ENCODE data around the gene SLC6A11.

The SLC6A11 gene

GRCh38 chr3:10925436-10926255 is 109.6 kb downstream of the SLC6A11 start:
- H3K4me3 ChIP-seq (ENCODE audit: low read depth, low read length, poor library complexity, severe bottlenecking) = no peak overlapping the region
- no peak overlapping the region for H3K27ac ChIP-seq (ENCODE audit: low read depth, low read length, poor library complexity, severe bottlenecking)
- no peaks in the 10 kb centered on the region for H3K27me3 ChIP-seq (ENCODE audit: insufficient read depth, low read length)
- H3F3A ChIP-seq (ENCODE audit: insufficient read depth, low read length) = no peaks in the 10 kb centered on the region
- no peaks in the 10 kb centered on the region for H3K9me2 ChIP-seq (ENCODE audit: low read depth, low read length)
- H2AFZ ChIP-seq (ENCODE audit: low read length) = no peak overlapping the region
- no peak overlapping the region for H3K4me2 ChIP-seq (ENCODE audit: low read length)
- no peak for TF ChIP-seq EZH2 (IDR thresholded peaks at IDR 0.05; ENCODE audit: borderline replicate concordance, low read length)
- TF ChIP-seq, protein P1, sequence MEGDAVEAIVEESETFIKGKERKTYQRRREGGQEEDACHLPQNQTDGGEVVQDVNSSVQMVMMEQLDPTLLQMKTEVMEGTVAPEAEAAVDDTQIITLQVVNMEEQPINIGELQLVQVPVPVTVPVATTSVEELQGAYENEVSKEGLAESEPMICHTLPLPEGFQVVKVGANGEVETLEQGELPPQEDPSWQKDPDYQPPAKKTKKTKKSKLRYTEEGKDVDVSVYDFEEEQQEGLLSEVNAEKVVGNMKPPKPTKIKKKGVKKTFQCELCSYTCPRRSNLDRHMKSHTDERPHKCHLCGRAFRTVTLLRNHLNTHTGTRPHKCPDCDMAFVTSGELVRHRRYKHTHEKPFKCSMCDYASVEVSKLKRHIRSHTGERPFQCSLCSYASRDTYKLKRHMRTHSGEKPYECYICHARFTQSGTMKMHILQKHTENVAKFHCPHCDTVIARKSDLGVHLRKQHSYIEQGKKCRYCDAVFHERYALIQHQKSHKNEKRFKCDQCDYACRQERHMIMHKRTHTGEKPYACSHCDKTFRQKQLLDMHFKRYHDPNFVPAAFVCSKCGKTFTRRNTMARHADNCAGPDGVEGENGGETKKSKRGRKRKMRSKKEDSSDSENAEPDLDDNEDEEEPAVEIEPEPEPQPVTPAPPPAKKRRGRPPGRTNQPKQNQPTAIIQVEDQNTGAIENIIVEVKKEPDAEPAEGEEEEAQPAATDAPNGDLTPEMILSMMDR (IDR thresholded peaks at IDR 0.05; ENCODE audit: low read length) = no peak
- H3K9me3 ChIP-seq (ENCODE audit: low read length) = no peaks in the 10 kb centered on the region
- H4K20me1 ChIP-seq (ENCODE audit: insufficient read depth, low read length) = no peaks in the 10 kb centered on the region
- H3K36me3 ChIP-seq (ENCODE audit: insufficient read depth, low read length) = no peaks in the 10 kb centered on the region
- H3K9ac ChIP-seq (ENCODE audit: low read length) = no peak overlapping the region
- no peaks in the 10 kb centered on the region for H3K79me2 ChIP-seq (ENCODE audit: insufficient read depth, low read length)
- H3K4me1 ChIP-seq (ENCODE audit: insufficient read depth, low read length, severe bottlenecking) = no peaks in the 10 kb centered on the region

- Histone ChIP-seq H3F3A (ENCODE audit: insufficient read depth, low read length) (no peaks in the 10 kb centered on the region), H3K27me3 (ENCODE audit: insufficient read depth, low read length) (no peaks in the 10 kb centered on the region), H3K27ac (ENCODE audit: low read depth, low read length, poor library complexity, severe bottlenecking) (no peak overlapping the region), H2AFZ (ENCODE audit: low read length) (no peak overlapping the region), H3K79me2 (ENCODE audit: insufficient read depth, low read length) (no peaks in the 10 kb centered on the region), H3K36me3 (ENCODE audit: insufficient read depth, low read length) (no peaks in the 10 kb centered on the region), H3K9ac (ENCODE audit: low read length) (no peak overlapping the region), H3K9me3 (ENCODE audit: low read length) (no peaks in the 10 kb centered on the region), H4K20me1 (ENCODE audit: insufficient read depth, low read length) (no peaks in the 10 kb centered on the region), H3K4me2 (ENCODE audit: low read length) (no peak overlapping the region), H3K4me3 (ENCODE audit: low read depth, low read length, poor library complexity, severe bottlenecking) (no peak overlapping the region), H3K9me2 (ENCODE audit: low read depth, low read length) (no peaks in the 10 kb centered on the region), H3K4me1 (ENCODE audit: insufficient read depth, low read length, severe bottlenecking) (no peaks in the 10 kb centered on the region)
- TF ChIP-seq EZH2 (IDR thresholded peaks at IDR 0.05; ENCODE audit: borderline replicate concordance, low read length) = no peak
- TF ChIP-seq, protein P1 (IDR thresholded peaks at IDR 0.05; ENCODE audit: low read length) = no peak
Observed at GRCh38 chr3:10926256-10926810, 110.3 kb downstream of the SLC6A11 start.

DNA sequence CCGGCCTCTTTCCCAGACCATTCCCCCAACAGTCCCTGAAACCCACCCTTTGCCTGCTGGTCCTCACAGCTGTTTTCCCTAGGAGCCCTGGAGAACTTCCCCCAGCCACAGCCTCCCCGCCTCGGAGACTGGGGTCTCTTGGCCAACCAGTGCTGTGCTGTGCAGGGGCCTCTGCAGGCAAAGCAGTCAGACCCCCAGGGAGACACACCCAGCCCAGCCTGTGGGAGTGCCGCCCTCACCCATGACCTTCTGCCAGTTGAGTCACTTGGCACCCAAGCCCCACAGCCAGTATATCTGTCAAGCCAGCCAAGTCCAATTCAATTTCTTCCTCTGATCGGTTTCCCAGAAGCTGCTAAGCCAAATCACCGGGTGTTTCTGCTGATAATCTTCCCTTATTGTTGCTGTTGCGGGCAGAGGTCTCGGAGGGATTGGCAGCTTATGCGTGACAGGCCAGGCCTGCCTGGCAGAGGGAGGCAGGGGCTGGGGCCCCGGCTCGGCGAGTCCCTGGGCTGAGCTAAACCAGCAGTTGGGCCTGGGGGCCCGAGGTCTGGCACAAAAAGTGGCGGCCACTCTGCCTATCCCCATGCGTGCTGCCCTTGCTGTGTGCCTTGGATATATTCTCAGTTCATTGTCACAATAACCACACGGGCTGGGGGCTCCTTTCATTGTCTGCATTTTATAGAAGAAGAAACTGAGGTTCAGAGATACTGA is 110.9 kb downstream of the SLC6A11 start:
- H3K27me3 ChIP-seq (ENCODE audit: insufficient read depth, low read length) = no peaks in the 10 kb centered on the region
- no peak overlapping the region for H2AFZ ChIP-seq (ENCODE audit: low read length)
- no peaks in the 10 kb centered on the region for H3K79me2 ChIP-seq (ENCODE audit: insufficient read depth, low read length)
- H3K4me1 ChIP-seq (ENCODE audit: insufficient read depth, low read length, severe bottlenecking) = no peaks in the 10 kb centered on the region
- no peak overlapping the region for H3K4me2 ChIP-seq (ENCODE audit: low read length)
- TF ChIP-seq, protein P1 (IDR thresholded peaks at IDR 0.05; ENCODE audit: low read length) = no peak
- TF ChIP-seq EZH2 (IDR thresholded peaks at IDR 0.05; ENCODE audit: borderline replicate concordance, low read length) = no peak
- H4K20me1 ChIP-seq (ENCODE audit: insufficient read depth, low read length) = no peaks in the 10 kb centered on the region
- H3K9me2 ChIP-seq (ENCODE audit: low read depth, low read length) = no peaks in the 10 kb centered on the region
- no peak overlapping the region for H3K27ac ChIP-seq (ENCODE audit: low read depth, low read length, poor library complexity, severe bottlenecking)
- no peaks in the 10 kb centered on the region for H3K36me3 ChIP-seq (ENCODE audit: insufficient read depth, low read length)
- no peaks in the 10 kb centered on the region for H3K9me3 ChIP-seq (ENCODE audit: low read length)
- no peak overlapping the region for H3K9ac ChIP-seq (ENCODE audit: low read length)
- no peaks in the 10 kb centered on the region for H3F3A ChIP-seq (ENCODE audit: insufficient read depth, low read length)
- H3K4me3 ChIP-seq (ENCODE audit: low read depth, low read length, poor library complexity, severe bottlenecking) = no peak overlapping the region
